ENCODE results near the gene RNF40.

The RNF40 gene

DNA sequence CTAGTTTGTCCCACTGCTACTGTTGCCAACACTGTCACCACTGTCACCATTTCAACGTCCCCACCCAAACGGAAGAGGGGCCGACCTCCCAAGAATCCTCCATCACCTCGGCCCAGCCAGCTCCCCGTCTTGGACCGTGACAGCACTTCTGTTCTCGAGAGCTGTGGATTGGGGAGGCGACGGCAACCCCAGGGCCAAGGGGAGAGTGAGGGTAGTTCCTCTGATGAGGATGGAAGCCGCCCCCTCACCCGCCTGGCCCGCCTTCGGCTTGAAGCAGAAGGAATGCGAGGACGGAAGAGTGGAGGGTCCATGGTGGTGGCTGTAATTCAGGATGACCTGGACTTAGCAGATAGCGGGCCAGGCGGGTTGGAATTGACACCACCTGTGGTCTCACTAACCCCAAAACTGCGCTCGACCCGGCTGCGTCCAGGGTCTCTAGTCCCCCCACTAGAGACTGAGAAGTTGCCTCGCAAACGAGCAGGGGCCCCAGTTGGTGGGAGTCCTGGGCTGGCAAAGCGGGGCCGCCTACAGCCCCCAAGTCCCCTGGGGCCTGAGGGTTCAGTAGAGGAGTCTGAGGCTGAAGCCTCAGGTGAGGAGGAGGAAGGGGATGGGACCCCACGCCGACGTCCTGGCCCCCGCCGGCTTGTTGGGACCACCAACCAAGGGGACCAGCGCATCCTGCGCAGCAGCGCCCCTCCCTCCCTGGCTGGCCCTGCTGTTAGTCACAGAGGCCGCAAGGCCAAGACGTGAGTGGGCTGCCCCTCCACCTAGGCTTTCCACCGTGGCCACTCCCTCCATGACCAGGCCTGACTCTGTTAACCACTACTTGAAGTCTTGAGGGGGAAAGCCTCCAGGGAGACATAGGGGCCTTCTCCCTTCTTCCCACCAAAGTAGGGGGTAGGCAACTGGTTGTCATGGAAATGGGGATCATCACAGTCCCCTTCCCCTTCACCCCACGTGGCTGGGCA lies 22.9 kb upstream of the RNF40 start:
- H3K4me3 Mint-ChIP-seq: no peak overlapping the region
- no peaks in the 10 kb centered on the region for H3K9me3 Mint-ChIP-seq

DNA sequence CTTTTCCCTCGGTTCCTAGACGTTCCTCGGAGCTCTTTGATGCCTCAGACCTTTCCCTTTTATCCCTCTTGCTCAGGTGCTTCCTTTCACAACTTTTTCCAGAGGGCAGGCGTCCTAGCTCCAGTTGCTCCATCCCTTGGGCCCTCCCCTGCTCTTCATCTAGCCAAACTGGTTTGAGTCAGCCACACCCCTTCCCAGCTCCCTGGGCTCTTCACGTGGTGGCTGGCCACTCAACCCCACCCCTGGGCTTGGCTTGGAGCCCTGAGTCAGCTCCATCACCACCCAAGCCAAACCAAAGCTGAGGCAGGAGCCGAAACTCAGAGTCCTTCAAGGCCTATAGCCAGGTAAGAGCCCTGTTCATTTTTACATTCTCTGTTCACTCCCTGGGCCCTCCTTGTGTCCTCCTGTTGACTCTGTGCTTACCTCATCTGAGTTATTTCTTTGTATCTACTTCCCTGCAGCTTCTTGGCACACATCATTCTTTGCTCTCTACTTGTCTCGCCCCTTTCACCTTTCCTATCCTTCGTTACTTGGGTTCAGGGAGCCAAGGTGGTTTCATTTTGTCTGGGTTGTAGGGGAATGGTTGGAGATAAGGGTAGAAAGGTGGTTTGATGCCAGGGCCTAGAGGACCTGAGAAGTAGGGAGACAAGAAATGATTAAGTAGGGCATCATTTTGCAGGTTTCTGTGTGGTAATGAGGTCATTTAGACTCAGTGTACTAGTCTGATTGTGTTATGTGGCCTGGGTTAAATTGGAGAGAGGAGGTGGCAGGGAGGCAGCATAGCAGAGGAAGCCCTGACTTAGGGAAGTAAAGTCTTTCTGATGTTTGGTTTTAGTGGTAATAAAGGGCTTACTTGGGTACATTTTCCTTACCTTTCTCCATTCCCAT lies 21.5 kb upstream of the RNF40 start:
- no peak for DNase-seq
- peaks cover 7% of the 10 kb centered on the region for H3K4me1 Mint-ChIP-seq
- H3K9me3 Mint-ChIP-seq: no peaks in the 10 kb centered on the region
- H3K27ac Mint-ChIP-seq: peak overlapping the region; percentile 63
- TF ChIP-seq, protein P1, sequence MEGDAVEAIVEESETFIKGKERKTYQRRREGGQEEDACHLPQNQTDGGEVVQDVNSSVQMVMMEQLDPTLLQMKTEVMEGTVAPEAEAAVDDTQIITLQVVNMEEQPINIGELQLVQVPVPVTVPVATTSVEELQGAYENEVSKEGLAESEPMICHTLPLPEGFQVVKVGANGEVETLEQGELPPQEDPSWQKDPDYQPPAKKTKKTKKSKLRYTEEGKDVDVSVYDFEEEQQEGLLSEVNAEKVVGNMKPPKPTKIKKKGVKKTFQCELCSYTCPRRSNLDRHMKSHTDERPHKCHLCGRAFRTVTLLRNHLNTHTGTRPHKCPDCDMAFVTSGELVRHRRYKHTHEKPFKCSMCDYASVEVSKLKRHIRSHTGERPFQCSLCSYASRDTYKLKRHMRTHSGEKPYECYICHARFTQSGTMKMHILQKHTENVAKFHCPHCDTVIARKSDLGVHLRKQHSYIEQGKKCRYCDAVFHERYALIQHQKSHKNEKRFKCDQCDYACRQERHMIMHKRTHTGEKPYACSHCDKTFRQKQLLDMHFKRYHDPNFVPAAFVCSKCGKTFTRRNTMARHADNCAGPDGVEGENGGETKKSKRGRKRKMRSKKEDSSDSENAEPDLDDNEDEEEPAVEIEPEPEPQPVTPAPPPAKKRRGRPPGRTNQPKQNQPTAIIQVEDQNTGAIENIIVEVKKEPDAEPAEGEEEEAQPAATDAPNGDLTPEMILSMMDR (IDR thresholded peaks at IDR 0.05): no peak
- H3K27me3 Mint-ChIP-seq (ENCODE audit: low read depth, poor library complexity): no peaks in the 10 kb centered on the region
- no peak overlapping the region for H3K4me3 Mint-ChIP-seq
- peaks cover 61% of the 10 kb centered on the region for H3K36me3 Mint-ChIP-seq (ENCODE audit: low read depth)

More for the DNA sequence above, 22.9 kb upstream of the RNF40 start:
- no peaks in the 10 kb centered on the region for H3K27me3 Mint-ChIP-seq (ENCODE audit: low read depth, poor library complexity)
- TF ChIP-seq, protein P1 (IDR thresholded peaks at IDR 0.05): no peak
- H3K4me1 Mint-ChIP-seq: peaks cover 7% of the 10 kb centered on the region
- peak overlapping the region; percentile 68 for H3K27ac Mint-ChIP-seq
- H3K36me3 Mint-ChIP-seq (ENCODE audit: low read depth): peaks cover 61% of the 10 kb centered on the region
- DNase-seq: no peak

DNA sequence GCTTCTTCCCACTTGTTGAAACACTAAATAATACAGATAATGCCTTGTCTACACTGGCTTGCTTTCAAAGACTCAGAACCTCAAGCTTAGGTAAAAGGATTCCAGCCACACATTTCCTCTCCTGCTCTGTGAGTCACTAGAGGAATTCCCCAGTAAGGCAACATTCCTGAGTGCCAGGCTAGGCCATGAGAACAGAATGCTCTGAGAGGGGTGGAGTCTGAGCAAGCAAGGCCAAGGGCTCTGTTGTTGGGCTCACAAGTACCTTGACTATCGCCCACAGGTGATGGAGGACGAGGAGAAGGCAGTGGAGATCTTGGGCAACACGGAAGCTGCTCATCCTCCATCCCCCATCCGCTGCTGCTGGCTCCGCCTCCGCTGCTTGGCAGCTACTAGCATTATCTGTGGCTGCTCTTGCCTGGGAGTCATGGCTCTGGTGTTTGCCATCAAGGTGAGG lies 20.6 kb upstream of the RNF40 start:
- no peaks in the 10 kb centered on the region for H3K27me3 Mint-ChIP-seq (ENCODE audit: low read depth, poor library complexity)
- H3K27ac Mint-ChIP-seq: no peak overlapping the region
- no peak overlapping the region for H3K4me3 Mint-ChIP-seq
- no peak for DNase-seq
- TF ChIP-seq, protein P1 (IDR thresholded peaks at IDR 0.05): no peak
- H3K36me3 Mint-ChIP-seq (ENCODE audit: low read depth): peaks cover 54% of the 10 kb centered on the region
- no peaks in the 10 kb centered on the region for H3K9me3 Mint-ChIP-seq
- H3K4me1 Mint-ChIP-seq: peaks cover 7% of the 10 kb centered on the region

DNA sequence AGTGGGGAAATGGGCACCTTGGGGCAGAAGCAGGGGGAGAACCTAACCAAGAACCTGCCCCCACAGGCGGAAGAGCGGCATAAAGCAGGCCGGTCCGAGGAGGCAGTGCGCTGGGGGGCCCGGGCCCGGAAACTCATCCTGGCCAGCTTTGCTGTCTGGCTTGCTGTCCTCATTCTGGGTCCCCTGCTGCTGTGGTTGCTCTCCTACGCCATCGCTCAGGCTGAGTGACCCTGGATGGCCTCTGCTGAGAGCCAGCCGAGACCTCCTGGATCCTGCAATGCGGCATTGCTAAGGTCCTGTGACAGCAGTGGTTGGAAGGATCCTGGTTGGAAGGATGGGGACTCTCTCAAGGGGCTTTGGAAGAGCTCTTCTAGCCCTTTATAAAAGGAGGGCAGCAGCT lies 18.4 kb upstream of the RNF40 start:
- TF ChIP-seq, protein P1 (IDR thresholded peaks at IDR 0.05): no peak
- peaks cover 22% of the 10 kb centered on the region for H3K4me1 Mint-ChIP-seq
- no peaks in the 10 kb centered on the region for H3K9me3 Mint-ChIP-seq
- no peaks in the 10 kb centered on the region for H3K27me3 Mint-ChIP-seq (ENCODE audit: low read depth, poor library complexity)
- no peak overlapping the region for H3K4me3 Mint-ChIP-seq
- no peak for DNase-seq
- H3K36me3 Mint-ChIP-seq (ENCODE audit: low read depth): peaks cover 34% of the 10 kb centered on the region
- peak overlapping the region; percentile 4 for H3K27ac Mint-ChIP-seq

DNA sequence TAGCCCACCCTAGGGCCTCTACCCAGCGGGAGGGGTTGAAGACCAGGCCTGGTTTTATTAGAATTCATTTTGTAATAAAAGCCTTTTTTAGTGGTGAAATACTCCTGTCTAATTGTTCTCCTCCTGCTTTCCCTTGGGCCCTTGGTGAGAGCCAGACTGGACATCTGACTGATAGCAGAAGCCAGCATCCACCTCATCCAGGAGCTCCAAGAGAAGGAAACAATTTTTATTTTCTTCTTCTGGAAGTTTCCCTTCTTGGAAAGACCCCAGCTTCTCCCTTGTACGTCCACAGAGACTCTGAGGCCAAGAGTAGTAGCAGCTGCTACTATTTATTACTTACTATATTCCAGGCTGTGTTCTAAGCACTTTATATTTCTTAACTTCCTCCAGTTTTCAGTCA lies 17.9 kb upstream of the RNF40 start:
- Mint-ChIP-seq H3K36me3 (ENCODE audit: low read depth) (peaks cover 32% of the 10 kb centered on the region), H3K9me3 (no peaks in the 10 kb centered on the region), H3K4me3 (no peak overlapping the region), H3K27ac (no peak overlapping the region), H3K4me1 (peaks cover 27% of the 10 kb centered on the region), H3K27me3 (ENCODE audit: low read depth, poor library complexity) (no peaks in the 10 kb centered on the region)
- TF ChIP-seq, protein P1 (IDR thresholded peaks at IDR 0.05): no peak
- no peak for DNase-seq
